HFFc6 (cell line): ENCODE measurements around the gene RAB26. TPM values are rescaled to one million over a fixed set of nuclear protein-coding genes. Genes with fewer than 3 reads are reported as not detected.

ENCODE experiments used
- DNase-seq: peaks from one replicate; pipeline ENCODE4 v3.0.0-alpha.2; 2018
- H3K27ac Mint-ChIP-seq: 2 replicates; pipeline ENCODE4 v1.8.0; 2020; ENCODE audit warnings: mild to moderate bottlenecking, mixed read lengths
- H3K27me3 Mint-ChIP-seq: 2 replicates; pipeline ENCODE4 v1.8.0; 2021; ENCODE audit warnings: mild to moderate bottlenecking, moderate library complexity, mixed read lengths; ENCODE audit not compliant: insufficient read depth
- H3K36me3 Mint-ChIP-seq: 2 replicates; pipeline ENCODE4 v1.8.0; 2021; ENCODE audit warnings: low read depth, mixed read lengths
- H3K4me1 Mint-ChIP-seq: 2 replicates; pipeline ENCODE4 v1.8.0; 2020; ENCODE audit warnings: low read depth, mixed read lengths
- H3K4me3 Mint-ChIP-seq: 2 replicates; pipeline ENCODE4 v1.8.0; 2020; ENCODE audit warnings: mild to moderate bottlenecking, moderate library complexity, mixed read lengths
- H3K9me3 Mint-ChIP-seq: 2 replicates; pipeline ENCODE4 v1.8.0; 2020; ENCODE audit warnings: mild to moderate bottlenecking, mixed read lengths
- total RNA-seq, 6 experiments: library from RNA; stranded (reverse); fragmentation: NEBNext Ultra II Directional; extraction: Animal tissue kit (Norgen Biotek cat#: 25700); gene quantifications; 2 replicates in 1 of 6; 3 replicates in 5 of 6; pipeline ENCODE4 v1.2.3, GENCODE V29; 2021
- TF ChIP-seq, protein P1 (sequence below): fragments of 200-600 bp; sonication (generic); IDR thresholded peaks from 2 replicates; pipeline ENCODE4 v1.5.0; 2021; ENCODE audit warnings: antibody characterized with exemption, mild to moderate bottlenecking

The RAB26 gene
- total RNA-seq, 6 experiments from 2014 or later: 0.31 to 1.2 (median 0.65) TPM

DNA sequence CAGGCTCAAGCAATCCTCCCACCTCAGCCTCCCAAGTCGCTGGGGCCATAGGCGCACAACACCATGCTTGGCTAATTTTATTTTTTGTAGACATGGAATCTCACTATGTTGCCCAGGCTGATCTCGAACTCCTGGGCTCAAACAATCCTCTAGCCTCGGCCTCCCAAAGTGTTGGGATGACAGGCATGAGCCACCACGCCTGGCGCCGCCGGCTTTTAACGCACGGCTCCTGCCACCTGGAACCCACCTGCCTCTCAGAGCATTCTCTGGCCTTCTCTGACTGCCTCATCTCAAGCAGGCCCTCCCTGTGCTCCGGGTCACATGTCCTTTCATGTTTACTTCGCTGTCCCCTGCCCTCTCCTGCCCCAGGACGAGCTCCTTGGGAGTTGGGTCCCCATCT lies 37.6 kb downstream of the RAB26 start:
- Mint-ChIP-seq H3K9me3 (no peaks in the 10 kb centered on the region), H3K36me3 (peaks cover 10% of the 10 kb centered on the region), H3K4me1 (no peaks in the 10 kb centered on the region), H3K27ac (no peak overlapping the region), H3K27me3 (peaks cover 4% of the 10 kb centered on the region), H3K4me3 (no peak overlapping the region)
- TF ChIP-seq, protein P1, sequence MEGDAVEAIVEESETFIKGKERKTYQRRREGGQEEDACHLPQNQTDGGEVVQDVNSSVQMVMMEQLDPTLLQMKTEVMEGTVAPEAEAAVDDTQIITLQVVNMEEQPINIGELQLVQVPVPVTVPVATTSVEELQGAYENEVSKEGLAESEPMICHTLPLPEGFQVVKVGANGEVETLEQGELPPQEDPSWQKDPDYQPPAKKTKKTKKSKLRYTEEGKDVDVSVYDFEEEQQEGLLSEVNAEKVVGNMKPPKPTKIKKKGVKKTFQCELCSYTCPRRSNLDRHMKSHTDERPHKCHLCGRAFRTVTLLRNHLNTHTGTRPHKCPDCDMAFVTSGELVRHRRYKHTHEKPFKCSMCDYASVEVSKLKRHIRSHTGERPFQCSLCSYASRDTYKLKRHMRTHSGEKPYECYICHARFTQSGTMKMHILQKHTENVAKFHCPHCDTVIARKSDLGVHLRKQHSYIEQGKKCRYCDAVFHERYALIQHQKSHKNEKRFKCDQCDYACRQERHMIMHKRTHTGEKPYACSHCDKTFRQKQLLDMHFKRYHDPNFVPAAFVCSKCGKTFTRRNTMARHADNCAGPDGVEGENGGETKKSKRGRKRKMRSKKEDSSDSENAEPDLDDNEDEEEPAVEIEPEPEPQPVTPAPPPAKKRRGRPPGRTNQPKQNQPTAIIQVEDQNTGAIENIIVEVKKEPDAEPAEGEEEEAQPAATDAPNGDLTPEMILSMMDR: no peak
- no peak for DNase-seq

DNA sequence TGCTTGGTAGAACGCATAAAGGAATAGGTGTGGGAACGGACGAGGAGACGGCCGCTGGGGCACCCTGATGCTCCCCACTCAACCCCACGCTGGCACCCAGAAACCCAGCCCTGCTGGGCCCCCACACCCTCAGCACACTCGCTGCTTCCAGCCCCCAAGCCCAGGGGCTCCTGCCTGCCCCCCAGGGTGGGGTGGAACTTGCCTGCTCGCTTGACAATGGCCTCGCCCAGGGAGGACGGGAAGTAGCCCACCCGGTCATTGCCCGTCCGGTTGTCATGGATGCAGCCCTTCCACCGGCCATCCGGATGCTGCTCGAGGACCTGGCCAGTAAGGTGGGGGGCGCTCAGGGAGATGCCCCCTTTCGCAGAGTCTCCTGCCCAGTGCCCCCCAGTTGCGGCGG lies 38.1 kb downstream of the RAB26 start:
- TF ChIP-seq, protein P1: no peak
- H3K36me3 Mint-ChIP-seq: peaks cover 10% of the 10 kb centered on the region
- H3K27me3 Mint-ChIP-seq: peaks cover 4% of the 10 kb centered on the region
- no peak overlapping the region for H3K27ac Mint-ChIP-seq
- H3K4me3 Mint-ChIP-seq: no peak overlapping the region
- H3K9me3 Mint-ChIP-seq: no peaks in the 10 kb centered on the region
- DNase-seq: no peak
- no peaks in the 10 kb centered on the region for H3K4me1 Mint-ChIP-seq

DNA sequence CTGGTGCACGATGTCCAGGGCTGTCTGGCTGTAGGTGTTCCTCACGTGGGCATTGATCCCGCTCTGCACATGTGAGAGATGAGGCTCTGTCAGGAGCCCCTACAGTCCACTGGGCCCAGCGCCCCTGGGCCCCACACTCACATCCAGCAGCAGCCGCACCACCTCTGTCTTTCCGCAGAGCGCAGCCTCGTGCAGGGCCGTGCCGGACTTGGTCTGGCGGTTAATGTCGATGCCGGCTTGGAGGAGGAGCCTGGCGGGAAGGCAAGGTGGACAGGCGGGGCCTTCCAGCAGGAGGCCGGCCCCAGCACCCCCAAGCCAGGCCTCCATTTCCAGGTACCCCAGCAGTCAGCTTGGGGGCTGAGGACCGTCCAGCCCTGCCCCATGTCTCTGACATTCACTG lies 38.8 kb downstream of the RAB26 start:
- no peak overlapping the region for H3K27ac Mint-ChIP-seq
- H3K4me1 Mint-ChIP-seq: no peaks in the 10 kb centered on the region
- no peak for DNase-seq
- H3K9me3 Mint-ChIP-seq: no peaks in the 10 kb centered on the region
- peaks cover 4% of the 10 kb centered on the region for H3K36me3 Mint-ChIP-seq
- H3K4me3 Mint-ChIP-seq: no peak overlapping the region
- H3K27me3 Mint-ChIP-seq: peaks cover 4% of the 10 kb centered on the region
- TF ChIP-seq, protein P1: no peak

DNA sequence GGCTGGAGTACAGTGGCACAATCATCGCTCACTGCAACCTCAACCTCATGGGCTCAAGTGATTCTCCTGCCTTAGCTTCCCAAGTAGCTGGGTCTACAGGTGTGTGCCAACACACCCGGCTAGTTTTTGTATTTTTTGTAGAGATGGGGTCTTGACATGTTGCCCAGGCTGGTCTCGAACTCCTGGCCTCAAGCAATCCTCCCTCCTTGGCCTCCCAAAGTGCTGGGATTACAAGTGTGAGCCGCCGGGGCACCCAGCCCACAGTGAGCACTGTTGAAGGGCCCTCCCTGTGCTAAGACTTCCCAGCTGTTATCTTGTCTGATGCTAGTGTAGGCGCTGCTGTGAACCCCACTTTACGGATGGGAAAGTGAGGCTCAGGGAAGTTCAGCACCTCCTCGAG lies 40.0 kb downstream of the RAB26 start:
- Mint-ChIP-seq H3K9me3 (no peaks in the 10 kb centered on the region), H3K4me1 (no peaks in the 10 kb centered on the region), H3K27me3 (peaks cover 4% of the 10 kb centered on the region), H3K27ac (no peak overlapping the region), H3K4me3 (no peak overlapping the region), H3K36me3 (no peaks in the 10 kb centered on the region)
- TF ChIP-seq, protein P1: no peak
- DNase-seq: no peak

DNA sequence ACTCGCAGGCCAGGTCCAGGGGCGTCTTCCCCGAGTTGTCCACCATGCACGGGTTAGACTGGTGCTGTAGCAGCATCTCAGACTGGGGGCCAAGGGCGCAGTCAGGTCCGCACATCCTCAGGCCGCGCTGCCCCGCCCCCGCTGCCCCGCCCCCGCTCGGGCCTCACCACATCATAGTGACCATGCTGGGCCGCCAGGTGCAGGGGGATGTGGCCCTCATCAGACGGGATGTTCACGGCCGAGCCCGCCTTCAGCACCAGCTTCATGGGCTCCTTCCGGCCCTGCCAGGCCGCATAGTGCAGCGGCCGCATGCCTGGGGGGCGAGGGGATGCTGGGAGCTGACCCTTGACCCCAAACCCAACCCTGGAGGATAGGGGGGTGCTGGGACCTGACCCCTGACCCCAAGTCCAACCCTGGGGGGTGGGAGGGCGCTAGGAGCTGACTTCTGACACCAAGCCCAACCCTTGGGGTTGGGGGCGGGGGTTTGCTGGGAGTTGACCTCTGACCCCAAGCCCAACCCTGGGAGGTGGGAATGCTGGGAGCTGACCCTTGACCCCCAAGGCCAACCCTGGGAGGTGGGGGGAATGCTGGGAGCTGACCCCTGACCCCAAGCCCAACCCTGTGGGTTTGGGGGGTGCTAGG lies 40.9 kb downstream of the RAB26 start:
- no peak overlapping the region for H3K27ac Mint-ChIP-seq
- no peaks in the 10 kb centered on the region for H3K36me3 Mint-ChIP-seq
- H3K4me1 Mint-ChIP-seq: no peaks in the 10 kb centered on the region; the same call in 1 of the 2 replicates
- TF ChIP-seq, protein P1: no peak
- H3K27me3 Mint-ChIP-seq: peaks cover 4% of the 10 kb centered on the region
- DNase-seq: no peak
- H3K9me3 Mint-ChIP-seq: no peaks in the 10 kb centered on the region
- no peak overlapping the region for H3K4me3 Mint-ChIP-seq
